ENCODE data around the gene RNF152. TPM values are rescaled to one million over a fixed set of nuclear protein-coding genes. Genes with fewer than 3 reads are reported as not detected.

Gene RNF152
- total RNA-seq, 1 donor from 2014 or later = 4.1 TPM

DNA sequence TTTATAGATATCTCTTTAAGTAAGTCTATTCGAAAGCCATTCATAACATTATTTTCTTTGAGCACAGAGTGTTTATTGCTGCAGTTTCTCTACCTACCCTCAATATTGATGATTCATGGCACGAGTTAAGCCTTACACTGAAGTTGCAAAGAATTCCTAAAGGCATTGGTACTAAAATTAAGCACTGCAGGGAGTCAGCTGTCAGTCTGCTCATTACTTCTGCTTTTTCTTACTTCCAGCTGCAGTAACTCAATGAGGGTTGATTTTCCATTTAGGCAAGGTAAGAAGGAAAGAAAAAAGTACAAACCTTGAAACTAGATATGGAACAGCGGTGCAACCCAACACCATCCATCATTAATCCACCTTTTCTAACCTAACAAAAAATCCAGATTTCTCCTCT is 65.2 kb downstream of the RNF152 start:
- Mint-ChIP-seq H3K4me1 (ENCODE audit: unreplicated experiment) (peaks cover 14% of the 10 kb centered on the region), H3K27me3 (ENCODE audit: unreplicated experiment) (peaks cover 6% of the 10 kb centered on the region), H3K4me3 (ENCODE audit: unreplicated experiment) (no peak overlapping the region), H3K9me3 (ENCODE audit: unreplicated experiment) (no peaks in the 10 kb centered on the region), H3K27ac (ENCODE audit: unreplicated experiment) (no peak overlapping the region), H3K36me3 (ENCODE audit: low read depth, unreplicated experiment) (no peaks in the 10 kb centered on the region)
- TF ChIP-seq, protein P1, sequence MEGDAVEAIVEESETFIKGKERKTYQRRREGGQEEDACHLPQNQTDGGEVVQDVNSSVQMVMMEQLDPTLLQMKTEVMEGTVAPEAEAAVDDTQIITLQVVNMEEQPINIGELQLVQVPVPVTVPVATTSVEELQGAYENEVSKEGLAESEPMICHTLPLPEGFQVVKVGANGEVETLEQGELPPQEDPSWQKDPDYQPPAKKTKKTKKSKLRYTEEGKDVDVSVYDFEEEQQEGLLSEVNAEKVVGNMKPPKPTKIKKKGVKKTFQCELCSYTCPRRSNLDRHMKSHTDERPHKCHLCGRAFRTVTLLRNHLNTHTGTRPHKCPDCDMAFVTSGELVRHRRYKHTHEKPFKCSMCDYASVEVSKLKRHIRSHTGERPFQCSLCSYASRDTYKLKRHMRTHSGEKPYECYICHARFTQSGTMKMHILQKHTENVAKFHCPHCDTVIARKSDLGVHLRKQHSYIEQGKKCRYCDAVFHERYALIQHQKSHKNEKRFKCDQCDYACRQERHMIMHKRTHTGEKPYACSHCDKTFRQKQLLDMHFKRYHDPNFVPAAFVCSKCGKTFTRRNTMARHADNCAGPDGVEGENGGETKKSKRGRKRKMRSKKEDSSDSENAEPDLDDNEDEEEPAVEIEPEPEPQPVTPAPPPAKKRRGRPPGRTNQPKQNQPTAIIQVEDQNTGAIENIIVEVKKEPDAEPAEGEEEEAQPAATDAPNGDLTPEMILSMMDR (IDR thresholded peaks at IDR 0.05; ENCODE audit: unreplicated experiment) = no peak
- DNase-seq (ENCODE audit: low spot score) = no peak

DNA sequence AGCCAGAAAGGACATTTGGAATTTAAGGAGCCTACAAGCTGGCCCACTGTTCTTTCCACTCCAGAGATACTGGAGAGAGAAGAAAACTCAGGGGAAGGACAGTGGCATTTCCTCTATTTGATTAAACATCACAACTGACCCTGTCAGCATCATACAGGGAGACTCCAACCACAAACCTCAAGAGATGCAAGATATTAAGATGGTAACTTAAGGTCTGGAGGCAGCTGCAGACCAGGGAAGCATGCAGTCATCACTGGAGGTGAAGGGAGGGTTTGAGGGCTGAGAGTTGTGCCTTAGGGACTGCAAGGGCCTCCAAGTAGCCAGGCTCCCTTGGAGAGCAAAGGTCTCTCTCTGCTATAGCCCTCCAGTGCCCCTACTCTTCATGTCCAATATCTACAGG is 67.4 kb downstream of the RNF152 start:
- TF ChIP-seq, protein P1 (IDR thresholded peaks at IDR 0.05; ENCODE audit: unreplicated experiment) = no peak

GRCh38 chr18:61824733-61825363 is 68.0 kb downstream of the RNF152 start:
- Mint-ChIP-seq H3K4me1 (ENCODE audit: unreplicated experiment) (no peaks in the 10 kb centered on the region), H3K27me3 (ENCODE audit: unreplicated experiment) (peaks cover 6% of the 10 kb centered on the region), H3K4me3 (ENCODE audit: unreplicated experiment) (no peak overlapping the region), H3K36me3 (ENCODE audit: low read depth, unreplicated experiment) (no peaks in the 10 kb centered on the region), H3K27ac (ENCODE audit: unreplicated experiment) (no peak overlapping the region), H3K9me3 (ENCODE audit: unreplicated experiment) (no peaks in the 10 kb centered on the region)
- TF ChIP-seq, protein P1 (IDR thresholded peaks at IDR 0.05; ENCODE audit: unreplicated experiment) = no peak
- DNase-seq (ENCODE audit: low spot score) = no peak

More for the DNA sequence above, 67.4 kb downstream of the RNF152 start:
- Mint-ChIP-seq H3K36me3 (ENCODE audit: low read depth, unreplicated experiment) (no peaks in the 10 kb centered on the region), H3K4me3 (ENCODE audit: unreplicated experiment) (no peak overlapping the region), H3K27me3 (ENCODE audit: unreplicated experiment) (peaks cover 6% of the 10 kb centered on the region), H3K27ac (ENCODE audit: unreplicated experiment) (no peak overlapping the region), H3K4me1 (ENCODE audit: unreplicated experiment) (peaks cover 2% of the 10 kb centered on the region), H3K9me3 (ENCODE audit: unreplicated experiment) (no peaks in the 10 kb centered on the region)
- no peak for DNase-seq (ENCODE audit: low spot score)

- no peaks in the 10 kb centered on the region for H3K9me3 Mint-ChIP-seq (ENCODE audit: unreplicated experiment)
- DNase-seq (ENCODE audit: low spot score) = no peak
- TF ChIP-seq, protein P1 (IDR thresholded peaks at IDR 0.05; ENCODE audit: unreplicated experiment) = no peak
- no peak overlapping the region for H3K4me3 Mint-ChIP-seq (ENCODE audit: unreplicated experiment)
- no peak overlapping the region for H3K27ac Mint-ChIP-seq (ENCODE audit: unreplicated experiment)
- H3K27me3 Mint-ChIP-seq (ENCODE audit: unreplicated experiment) = peaks cover 3% of the 10 kb centered on the region
- no peaks in the 10 kb centered on the region for H3K36me3 Mint-ChIP-seq (ENCODE audit: low read depth, unreplicated experiment)
- H3K4me1 Mint-ChIP-seq (ENCODE audit: unreplicated experiment) = no peaks in the 10 kb centered on the region
Measured at GRCh38 chr18:61823595-61823994, 69.2 kb downstream of the RNF152 start.

DNA sequence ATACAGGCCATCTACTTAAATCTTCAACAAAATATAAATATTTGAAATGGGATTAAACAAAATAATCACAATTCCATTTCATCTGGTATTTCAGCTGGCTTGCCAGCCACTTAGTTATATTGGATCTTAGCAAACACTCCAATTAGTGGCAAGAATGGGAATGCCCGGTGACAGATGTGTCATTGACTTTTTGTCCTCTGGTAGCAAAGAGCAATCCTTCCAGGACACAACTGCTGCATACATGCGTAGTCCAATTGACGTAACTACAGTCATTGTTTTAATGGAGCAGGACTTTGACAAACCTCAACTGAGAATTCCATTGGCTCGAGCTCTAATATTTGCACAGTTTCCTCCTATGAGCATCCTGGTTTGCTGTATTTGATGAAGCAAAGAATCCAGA is 69.9 kb downstream of the RNF152 start:
- no peaks in the 10 kb centered on the region for H3K36me3 Mint-ChIP-seq (ENCODE audit: low read depth, unreplicated experiment)
- DNase-seq (ENCODE audit: low spot score) = no peak
- no peaks in the 10 kb centered on the region for H3K4me1 Mint-ChIP-seq (ENCODE audit: unreplicated experiment)
- H3K27me3 Mint-ChIP-seq (ENCODE audit: unreplicated experiment) = peaks cover 3% of the 10 kb centered on the region
- no peaks in the 10 kb centered on the region for H3K9me3 Mint-ChIP-seq (ENCODE audit: unreplicated experiment)
- TF ChIP-seq, protein P1 (IDR thresholded peaks at IDR 0.05; ENCODE audit: unreplicated experiment) = no peak
- no peak overlapping the region for H3K4me3 Mint-ChIP-seq (ENCODE audit: unreplicated experiment)
- H3K27ac Mint-ChIP-seq (ENCODE audit: unreplicated experiment) = no peak overlapping the region

Data from endothelial cell (in vitro differentiated cells).